ENCODE measurements around the gene PI4K2A.
A peak's percentile ranks its signal among the peaks of the same experiment; 100 is the strongest.
"Not testable (repeated sequence)": the region's sequence is repeated elsewhere in the genome, so short reads cannot be mapped to it uniquely, and the experiment has no call there.

The PI4K2A gene

DNA sequence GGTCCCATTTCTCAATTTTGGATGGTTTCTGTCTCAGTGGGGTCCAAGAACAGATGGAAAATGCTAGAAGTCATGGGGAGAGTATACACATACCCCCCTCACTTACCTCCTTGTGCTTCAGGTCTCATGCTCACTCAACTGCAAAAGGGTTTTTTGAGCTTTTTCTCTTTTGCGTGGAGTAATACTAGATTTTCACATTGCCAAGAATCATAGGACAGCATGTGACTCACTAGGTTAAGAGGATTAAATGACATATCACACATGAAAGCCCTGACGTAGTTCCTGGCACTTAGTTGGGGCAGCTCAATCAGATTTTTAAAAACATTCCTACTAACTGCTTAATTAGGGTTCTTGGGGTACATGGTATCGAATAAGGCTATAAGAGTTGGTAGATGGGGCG is 4.5 kb downstream of the PI4K2A start:
- Histone ChIP-seq H3K9me3 (ENCODE audit: control insufficient read depth, low read length) (no peaks in the 10 kb centered on the region), H3K27ac (ENCODE audit: insufficient read depth, low read length, poor library complexity, severe bottlenecking) (no peak overlapping the region), H3K36me3 (ENCODE audit: control insufficient read depth, insufficient read depth, low read length) (no peaks in the 10 kb centered on the region), H3K4me1 (ENCODE audit: control insufficient read depth, insufficient read depth, low read length, poor library complexity, severe bottlenecking) (peaks cover 18% of the 10 kb centered on the region), H3K27me3 (replicated peaks; ENCODE audit: control insufficient read depth, insufficient read depth, low read length, poor library complexity, severe bottlenecking) (no peaks in the 10 kb centered on the region), H3K4me3 (ENCODE audit: insufficient read depth, low read depth, low read length, poor library complexity, severe bottlenecking) (no peak overlapping the region)
- no peak for DNase-seq

DNA sequence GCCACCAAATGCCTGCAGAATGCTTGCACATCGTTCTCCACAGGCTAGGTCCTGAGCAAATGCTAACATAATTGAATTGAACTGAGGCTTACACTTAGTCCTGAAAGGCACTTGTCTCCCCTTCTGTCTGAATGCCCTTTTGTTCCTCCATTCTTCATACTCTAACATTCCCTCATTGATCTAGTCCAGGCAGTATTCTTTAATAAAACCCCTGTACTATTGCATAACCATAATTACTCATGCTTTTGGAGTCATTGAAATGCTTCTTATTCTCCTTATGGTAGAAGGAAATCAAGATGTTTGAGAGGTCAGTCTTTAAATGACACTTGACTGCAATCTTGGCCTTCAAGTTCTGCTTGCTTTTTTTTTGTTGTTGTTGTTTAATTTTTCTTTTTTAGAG is 7.1 kb downstream of the PI4K2A start:
- no peak for DNase-seq
- no peaks in the 10 kb centered on the region for H3K9me3 ChIP-seq (ENCODE audit: control insufficient read depth, low read length)
- no peak overlapping the region for H3K4me3 ChIP-seq (ENCODE audit: insufficient read depth, low read depth, low read length, poor library complexity, severe bottlenecking)
- no peaks in the 10 kb centered on the region for H3K27me3 ChIP-seq (replicated peaks; ENCODE audit: control insufficient read depth, insufficient read depth, low read length, poor library complexity, severe bottlenecking)
- no peak overlapping the region for H3K27ac ChIP-seq (ENCODE audit: insufficient read depth, low read length, poor library complexity, severe bottlenecking)
- peaks cover 3% of the 10 kb centered on the region for H3K36me3 ChIP-seq (ENCODE audit: control insufficient read depth, insufficient read depth, low read length)
- peaks cover 6% of the 10 kb centered on the region for H3K4me1 ChIP-seq (ENCODE audit: control insufficient read depth, insufficient read depth, low read length, poor library complexity, severe bottlenecking)

DNA sequence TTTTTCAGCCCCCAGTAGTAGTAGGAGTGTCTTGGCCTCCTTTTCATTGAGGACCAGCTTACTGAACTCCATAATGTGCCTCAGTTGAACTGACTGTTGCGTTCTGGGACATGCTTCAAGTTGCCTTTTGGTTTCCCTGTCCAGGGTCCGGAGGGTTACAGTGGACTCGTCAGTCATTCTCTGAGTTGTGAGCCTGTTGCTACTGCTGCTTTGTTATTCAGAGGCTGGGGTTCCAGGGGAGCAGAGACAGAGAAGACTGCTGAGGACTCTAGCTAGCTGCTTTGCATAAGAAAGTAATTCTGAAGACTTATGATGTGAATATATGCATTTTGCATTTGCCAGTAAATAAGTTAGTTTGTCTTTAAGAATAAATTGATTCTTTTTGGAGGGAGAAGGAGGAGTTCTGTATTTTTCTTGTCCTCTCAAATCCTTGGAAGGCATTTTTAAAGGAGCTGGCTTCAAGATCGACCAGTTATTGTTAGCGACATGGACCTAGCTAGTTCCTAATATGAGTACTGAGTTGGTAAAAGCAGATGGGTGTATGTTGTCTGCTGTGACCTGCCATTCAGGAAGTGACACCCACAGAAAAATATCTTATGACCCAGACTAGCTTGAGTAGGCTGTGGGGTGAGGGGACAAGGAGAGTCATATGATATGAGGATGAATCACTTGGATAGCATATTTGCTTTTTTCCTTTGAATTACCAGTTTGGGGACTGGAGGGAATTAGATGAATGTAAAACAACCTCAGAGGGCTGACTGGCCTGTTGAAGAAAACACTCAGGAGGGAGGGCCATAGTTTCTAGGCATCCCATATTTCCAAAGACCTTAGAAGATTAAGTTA is 8.3 kb downstream of the PI4K2A start:
- Histone ChIP-seq H3K27ac (ENCODE audit: insufficient read depth, low read length, poor library complexity, severe bottlenecking) (no peak overlapping the region), H3K9me3 (ENCODE audit: control insufficient read depth, low read length) (no peaks in the 10 kb centered on the region), H3K27me3 (replicated peaks; ENCODE audit: control insufficient read depth, insufficient read depth, low read length, poor library complexity, severe bottlenecking) (no peaks in the 10 kb centered on the region), H3K4me1 (ENCODE audit: control insufficient read depth, insufficient read depth, low read length, poor library complexity, severe bottlenecking) (peaks cover 6% of the 10 kb centered on the region), H3K4me3 (ENCODE audit: insufficient read depth, low read depth, low read length, poor library complexity, severe bottlenecking) (no peak overlapping the region), H3K36me3 (ENCODE audit: control insufficient read depth, insufficient read depth, low read length) (peaks cover 3% of the 10 kb centered on the region)
- peak; percentile 2 to 10 (median 7) for DNase-seq

DNA sequence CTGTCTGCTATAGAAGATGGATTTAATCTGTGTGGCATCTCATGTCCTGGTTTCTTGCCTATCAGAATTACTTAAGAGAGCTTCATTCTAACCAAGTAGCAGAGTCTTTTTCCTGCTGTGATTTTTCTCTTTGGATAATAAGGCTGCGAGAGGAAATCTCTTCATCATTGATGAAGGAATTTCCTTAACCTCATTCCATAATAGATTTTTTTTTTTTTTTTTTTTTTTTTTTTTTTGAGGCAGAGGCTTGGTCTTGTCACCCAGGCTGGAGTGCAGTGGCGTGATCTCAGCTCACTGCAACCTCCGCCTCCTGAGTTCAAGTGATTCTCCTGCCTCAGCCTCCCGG is 8.9 kb downstream of the PI4K2A start:
- not testable (repeated sequence) for DNase-seq; H3K36me3 ChIP-seq (ENCODE audit: control insufficient read depth, insufficient read depth, low read length); H3K4me1 ChIP-seq (ENCODE audit: control insufficient read depth, insufficient read depth, low read length, poor library complexity, severe bottlenecking); H3K4me3 ChIP-seq (ENCODE audit: insufficient read depth, low read depth, low read length, poor library complexity, severe bottlenecking); H3K27ac ChIP-seq (ENCODE audit: insufficient read depth, low read length, poor library complexity, severe bottlenecking); H3K27me3 ChIP-seq (replicated peaks; ENCODE audit: control insufficient read depth, insufficient read depth, low read length, poor library complexity, severe bottlenecking); H3K9me3 ChIP-seq (ENCODE audit: control insufficient read depth, low read length)

DNA sequence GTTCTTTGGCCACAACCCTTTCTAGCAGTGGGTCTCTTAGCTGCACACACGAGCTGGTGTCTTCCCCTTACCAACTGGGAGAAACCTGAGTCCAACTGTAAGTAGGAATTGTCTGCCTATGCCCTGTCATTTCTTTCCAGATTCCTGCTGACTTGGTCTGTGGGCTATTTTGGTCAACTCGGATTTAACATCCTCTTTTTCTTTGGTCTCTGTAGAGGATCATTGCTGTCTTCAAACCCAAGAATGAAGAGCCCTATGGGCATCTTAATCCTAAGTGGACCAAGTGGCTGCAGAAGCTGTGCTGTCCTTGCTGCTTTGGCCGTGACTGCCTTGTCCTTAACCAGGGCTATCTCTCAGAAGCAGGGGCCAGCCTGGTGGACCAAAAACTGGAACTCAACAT is 10.3 kb downstream of the PI4K2A start:
- Histone ChIP-seq H3K4me1 (ENCODE audit: control insufficient read depth, insufficient read depth, low read length, poor library complexity, severe bottlenecking) (peaks cover 6% of the 10 kb centered on the region), H3K27ac (ENCODE audit: insufficient read depth, low read length, poor library complexity, severe bottlenecking) (no peak overlapping the region), H3K36me3 (ENCODE audit: control insufficient read depth, insufficient read depth, low read length) (peaks cover 8% of the 10 kb centered on the region), H3K4me3 (ENCODE audit: insufficient read depth, low read depth, low read length, poor library complexity, severe bottlenecking) (no peak overlapping the region), H3K9me3 (ENCODE audit: control insufficient read depth, low read length) (no peaks in the 10 kb centered on the region), H3K27me3 (replicated peaks; ENCODE audit: control insufficient read depth, insufficient read depth, low read length, poor library complexity, severe bottlenecking) (no peaks in the 10 kb centered on the region)
- no peak for DNase-seq

DNA sequence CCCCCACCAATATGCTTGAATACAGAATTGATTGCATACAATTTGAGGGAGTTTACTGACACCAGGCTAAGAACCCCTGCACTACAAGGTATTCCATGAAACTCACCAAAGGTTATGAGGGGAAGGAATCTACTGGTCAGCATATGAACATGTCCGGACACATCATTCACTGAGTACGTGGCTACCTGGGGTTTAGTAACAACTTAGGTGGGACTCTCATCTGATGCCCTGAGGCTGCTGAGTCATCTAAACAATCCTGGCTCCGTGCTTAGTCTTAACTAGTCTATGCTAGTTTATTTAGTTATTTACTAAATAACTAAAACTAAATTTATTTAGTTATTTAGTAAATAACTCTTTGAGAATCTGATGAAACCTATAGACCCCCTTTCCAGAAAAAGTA is 11.3 kb downstream of the PI4K2A start:
- no peak for DNase-seq
- Histone ChIP-seq H3K36me3 (ENCODE audit: control insufficient read depth, insufficient read depth, low read length) (peaks cover 16% of the 10 kb centered on the region), H3K27me3 (replicated peaks; ENCODE audit: control insufficient read depth, insufficient read depth, low read length, poor library complexity, severe bottlenecking) (no peaks in the 10 kb centered on the region), H3K4me3 (ENCODE audit: insufficient read depth, low read depth, low read length, poor library complexity, severe bottlenecking) (no peak overlapping the region), H3K27ac (ENCODE audit: insufficient read depth, low read length, poor library complexity, severe bottlenecking) (no peak overlapping the region), H3K4me1 (ENCODE audit: control insufficient read depth, insufficient read depth, low read length, poor library complexity, severe bottlenecking) (peaks cover 6% of the 10 kb centered on the region), H3K9me3 (ENCODE audit: control insufficient read depth, low read length) (no peaks in the 10 kb centered on the region)

DNA sequence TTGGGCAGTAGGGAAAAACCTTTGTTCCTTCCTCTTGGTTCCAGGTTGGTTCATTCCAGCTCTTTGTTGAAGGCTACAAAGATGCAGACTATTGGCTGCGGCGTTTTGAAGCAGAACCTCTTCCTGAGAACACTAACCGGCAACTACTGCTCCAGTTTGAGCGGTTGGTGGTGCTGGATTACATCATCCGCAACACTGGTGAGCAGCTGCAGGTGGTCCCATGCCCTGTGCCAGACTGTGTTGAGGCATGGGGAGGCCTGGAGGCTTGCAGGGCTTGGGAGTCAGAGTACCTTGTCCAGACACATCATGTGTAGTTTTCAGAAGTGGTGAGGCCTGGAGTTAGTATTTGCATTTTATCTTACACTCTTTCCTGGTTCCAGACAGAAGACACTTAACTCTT is 16.3 kb downstream of the PI4K2A start:
- H3K27me3 ChIP-seq (replicated peaks; ENCODE audit: control insufficient read depth, insufficient read depth, low read length, poor library complexity, severe bottlenecking): no peaks in the 10 kb centered on the region
- no peaks in the 10 kb centered on the region for H3K9me3 ChIP-seq (ENCODE audit: control insufficient read depth, low read length)
- H3K4me3 ChIP-seq (ENCODE audit: insufficient read depth, low read depth, low read length, poor library complexity, severe bottlenecking): no peak overlapping the region
- DNase-seq: no peak
- no peak overlapping the region for H3K27ac ChIP-seq (ENCODE audit: insufficient read depth, low read length, poor library complexity, severe bottlenecking)
- H3K36me3 ChIP-seq (ENCODE audit: control insufficient read depth, insufficient read depth, low read length): peaks cover 14% of the 10 kb centered on the region
- H3K4me1 ChIP-seq (ENCODE audit: control insufficient read depth, insufficient read depth, low read length, poor library complexity, severe bottlenecking): no peaks in the 10 kb centered on the region

DNA sequence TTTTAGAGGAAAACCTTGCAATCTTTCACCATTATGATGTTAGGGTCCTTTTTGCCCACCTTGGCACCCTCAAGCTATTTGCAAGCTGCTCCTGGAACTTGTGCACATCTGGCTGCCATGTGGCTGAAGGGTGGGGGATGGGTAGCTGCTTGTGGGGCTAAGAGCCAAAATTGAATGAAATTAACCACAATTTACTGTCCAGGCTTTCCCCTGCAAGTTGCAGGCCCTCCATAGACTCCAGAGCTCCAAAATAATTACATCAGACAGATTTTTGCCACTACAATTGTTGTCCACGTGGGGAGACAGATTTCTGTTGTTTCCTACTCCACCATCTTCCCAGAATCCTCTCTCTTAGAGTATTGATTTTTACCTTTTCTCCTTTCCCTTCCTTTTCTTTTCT is 19.1 kb downstream of the PI4K2A start:
- H3K36me3 ChIP-seq (ENCODE audit: control insufficient read depth, insufficient read depth, low read length): peaks cover 18% of the 10 kb centered on the region
- H3K4me1 ChIP-seq (ENCODE audit: control insufficient read depth, insufficient read depth, low read length, poor library complexity, severe bottlenecking): no peaks in the 10 kb centered on the region
- no peak overlapping the region for H3K27ac ChIP-seq (ENCODE audit: insufficient read depth, low read length, poor library complexity, severe bottlenecking)
- no peaks in the 10 kb centered on the region for H3K9me3 ChIP-seq (ENCODE audit: control insufficient read depth, low read length)
- no peak overlapping the region for H3K4me3 ChIP-seq (ENCODE audit: insufficient read depth, low read depth, low read length, poor library complexity, severe bottlenecking)
- DNase-seq: no peak
- H3K27me3 ChIP-seq (replicated peaks; ENCODE audit: control insufficient read depth, insufficient read depth, low read length, poor library complexity, severe bottlenecking): no peaks in the 10 kb centered on the region

DNA sequence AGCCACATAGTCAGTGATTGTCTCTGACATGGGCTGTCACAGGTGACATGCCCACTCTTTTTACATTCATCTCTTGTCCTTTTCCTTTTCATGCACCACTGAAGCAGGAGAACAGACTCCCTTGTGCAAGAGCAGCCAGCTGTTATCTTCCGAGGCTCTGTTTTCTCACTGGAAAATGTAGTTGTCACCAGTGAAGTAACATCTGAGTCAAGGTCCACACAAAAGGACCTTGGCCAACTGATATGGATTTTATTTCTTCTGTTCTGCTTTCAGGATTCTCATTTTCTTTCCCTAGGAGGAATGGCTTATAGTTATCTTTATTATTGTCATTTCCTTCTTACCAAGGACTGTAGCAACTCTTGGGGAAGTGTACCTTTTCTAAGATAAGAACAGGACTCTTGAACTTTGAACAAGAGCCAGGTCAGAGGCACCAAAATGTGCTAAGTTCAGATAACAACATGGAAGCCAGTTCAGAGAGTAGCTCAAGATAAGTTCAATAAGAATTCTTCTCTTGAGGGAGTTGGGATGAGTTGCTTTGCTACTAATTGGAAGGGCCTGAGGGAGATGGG is 23.9 kb downstream of the PI4K2A start:
- no peaks in the 10 kb centered on the region for H3K9me3 ChIP-seq (ENCODE audit: control insufficient read depth, low read length)
- H3K27me3 ChIP-seq (replicated peaks; ENCODE audit: control insufficient read depth, insufficient read depth, low read length, poor library complexity, severe bottlenecking): no peaks in the 10 kb centered on the region
- no peaks in the 10 kb centered on the region for H3K4me1 ChIP-seq (ENCODE audit: control insufficient read depth, insufficient read depth, low read length, poor library complexity, severe bottlenecking)
- no peak overlapping the region for H3K4me3 ChIP-seq (ENCODE audit: insufficient read depth, low read depth, low read length, poor library complexity, severe bottlenecking)
- H3K27ac ChIP-seq (ENCODE audit: insufficient read depth, low read length, poor library complexity, severe bottlenecking): no peak overlapping the region
- DNase-seq: no peak
- H3K36me3 ChIP-seq (ENCODE audit: control insufficient read depth, insufficient read depth, low read length): peaks cover 31% of the 10 kb centered on the region

DNA sequence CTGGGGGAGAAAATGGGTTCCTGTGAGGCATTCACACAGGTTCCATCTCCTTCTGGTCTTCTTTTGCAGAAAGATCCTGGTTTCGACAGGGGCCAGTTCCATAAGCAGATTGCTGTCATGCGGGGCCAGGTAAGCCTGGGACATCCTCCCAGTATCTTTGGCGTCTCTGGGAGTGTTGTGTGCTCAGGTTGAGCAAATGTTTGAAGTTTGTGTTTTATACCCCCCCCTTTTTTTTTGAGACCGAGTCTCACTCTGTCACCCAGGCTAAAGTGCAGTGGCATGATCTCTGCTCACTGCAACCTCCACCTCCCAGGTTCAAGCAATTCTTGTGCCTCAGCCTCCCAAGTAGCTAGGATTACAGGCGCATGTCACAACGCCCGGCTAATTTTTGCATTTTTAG is 26.5 kb downstream of the PI4K2A start:
- Histone ChIP-seq H3K4me1 (ENCODE audit: control insufficient read depth, insufficient read depth, low read length, poor library complexity, severe bottlenecking) (no peaks in the 10 kb centered on the region), H3K4me3 (ENCODE audit: insufficient read depth, low read depth, low read length, poor library complexity, severe bottlenecking) (no peak overlapping the region), H3K36me3 (ENCODE audit: control insufficient read depth, insufficient read depth, low read length) (peaks cover 31% of the 10 kb centered on the region), H3K9me3 (ENCODE audit: control insufficient read depth, low read length) (no peaks in the 10 kb centered on the region), H3K27me3 (replicated peaks; ENCODE audit: control insufficient read depth, insufficient read depth, low read length, poor library complexity, severe bottlenecking) (no peaks in the 10 kb centered on the region), H3K27ac (ENCODE audit: insufficient read depth, low read length, poor library complexity, severe bottlenecking) (no peak overlapping the region)
- no peak for DNase-seq

All from effector memory CD4-positive, alpha-beta T cell (primary cell).